ENCODE measurements around the gene WAC.
"Not testable (repeated sequence)": the region's sequence is repeated elsewhere in the genome, so short reads cannot be mapped to it uniquely, and the experiment has no call there.

The WAC gene

GRCh38 chr10:28514648-28515047 lies 18.3 kb upstream of the WAC start:
- H3K4me3 ChIP-seq (replicated peaks; ENCODE audit: low read depth, low read length), result no peak overlapping the region
- DNase-seq (ENCODE audit: low read depth), result no peak
- TF ChIP-seq CTCF (IDR thresholded peaks at IDR 0.05; ENCODE audit: low read length, missing control alignments), result no peak

GRCh38 chr10:28520346-28520745 lies 12.6 kb upstream of the WAC start:
- DNase-seq (ENCODE audit: low read depth), result no peak
- TF ChIP-seq CTCF (IDR thresholded peaks at IDR 0.05; ENCODE audit: low read length, missing control alignments), result no peak
- H3K4me3 ChIP-seq (replicated peaks; ENCODE audit: low read depth, low read length), result no peak overlapping the region

- H3K4me3 ChIP-seq (replicated peaks; ENCODE audit: low read depth, low read length), result not testable (repeated sequence)
- peak; percentile 72 for DNase-seq (ENCODE audit: low read depth)
Measured at GRCh38 chr10:28520828-28521227, 12.1 kb upstream of the WAC start.

GRCh38 chr10:28521961-28522360 lies 11.0 kb upstream of the WAC start:
- H3K4me3 ChIP-seq (replicated peaks; ENCODE audit: low read depth, low read length); DNase-seq (ENCODE audit: low read depth): not testable (repeated sequence)

DNA sequence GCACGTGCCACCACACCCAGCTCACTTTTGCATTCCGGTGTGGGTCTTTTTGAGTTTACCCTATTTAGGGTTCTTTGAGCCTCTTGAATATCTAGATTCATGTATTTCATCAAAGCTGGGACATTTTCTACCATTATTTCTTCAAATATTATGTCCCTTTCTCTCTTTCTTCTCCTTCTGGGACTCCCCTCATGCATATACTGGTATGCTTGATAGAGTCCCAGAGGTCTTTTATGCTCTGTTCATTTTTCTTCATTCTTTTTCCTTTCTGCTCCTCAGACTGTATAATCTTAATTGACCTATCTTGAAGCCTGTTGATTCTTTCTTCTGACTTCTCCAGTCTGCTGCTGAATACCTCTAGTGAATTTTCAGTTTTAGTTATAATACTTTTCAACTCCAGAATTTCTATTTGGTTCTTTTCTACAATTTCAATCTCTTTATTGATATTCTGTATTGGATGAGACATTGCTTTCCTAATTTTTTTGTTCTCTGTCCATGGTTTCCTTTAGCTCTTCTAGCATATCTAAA lies 9.1 kb upstream of the WAC start:
- DNase-seq (ENCODE audit: low read depth), result no peak
- TF ChIP-seq CTCF (IDR thresholded peaks at IDR 0.05; ENCODE audit: low read length, missing control alignments), result no peak
- no peak overlapping the region for H3K4me3 ChIP-seq (replicated peaks; ENCODE audit: low read depth, low read length)

DNA sequence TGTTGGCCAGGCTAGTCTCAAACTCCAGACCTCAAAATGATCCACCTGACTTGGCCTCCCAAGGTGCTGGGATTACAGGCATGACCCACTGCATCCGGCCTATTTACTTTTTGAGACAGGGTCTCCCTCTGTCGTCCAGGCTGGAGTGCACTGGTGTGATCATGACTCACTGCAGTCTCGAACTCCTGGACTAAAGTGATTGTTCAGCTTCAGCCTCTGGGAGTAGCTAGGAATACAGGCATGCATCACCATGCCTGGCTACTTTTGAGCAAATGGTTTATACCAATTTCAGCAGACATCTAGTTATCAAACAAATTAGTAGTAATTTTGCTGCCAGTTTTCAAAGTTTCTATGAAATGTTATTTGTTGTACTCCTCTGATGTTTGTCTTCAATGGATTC lies 2.2 kb upstream of the WAC start:
- no peak for DNase-seq (ENCODE audit: low read depth)
- no peak for TF ChIP-seq CTCF (IDR thresholded peaks at IDR 0.05; ENCODE audit: low read length, missing control alignments)
- H3K4me3 ChIP-seq (replicated peaks; ENCODE audit: low read depth, low read length), result no peak overlapping the region

DNA sequence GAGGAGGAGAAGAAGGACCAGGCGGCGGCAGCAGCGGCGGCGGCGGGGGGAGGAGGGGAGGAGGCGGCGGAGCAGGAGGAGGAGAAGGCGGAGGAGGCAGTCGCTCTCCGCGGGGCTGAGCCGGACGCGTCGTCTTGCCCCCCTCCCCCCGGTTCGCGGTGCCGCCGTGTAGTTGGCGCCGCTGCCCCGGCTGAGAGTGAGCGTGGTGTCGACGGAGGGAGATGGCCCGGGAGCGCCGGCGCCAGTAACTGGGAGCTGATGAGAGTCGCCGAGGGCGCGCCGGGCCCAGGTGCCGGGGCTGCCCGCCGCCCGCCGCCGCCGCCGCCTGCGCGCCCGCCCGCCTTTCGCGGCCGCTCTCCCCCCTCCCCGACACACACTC lies 257 bp downstream of the WAC start:
- H3K4me3 ChIP-seq (replicated peaks; ENCODE audit: low read depth, low read length), result peak overlapping the region; percentile 77
- no peak for TF ChIP-seq CTCF (IDR thresholded peaks at IDR 0.05; ENCODE audit: low read length, missing control alignments)
- no peak for DNase-seq (ENCODE audit: low read depth)

DNA sequence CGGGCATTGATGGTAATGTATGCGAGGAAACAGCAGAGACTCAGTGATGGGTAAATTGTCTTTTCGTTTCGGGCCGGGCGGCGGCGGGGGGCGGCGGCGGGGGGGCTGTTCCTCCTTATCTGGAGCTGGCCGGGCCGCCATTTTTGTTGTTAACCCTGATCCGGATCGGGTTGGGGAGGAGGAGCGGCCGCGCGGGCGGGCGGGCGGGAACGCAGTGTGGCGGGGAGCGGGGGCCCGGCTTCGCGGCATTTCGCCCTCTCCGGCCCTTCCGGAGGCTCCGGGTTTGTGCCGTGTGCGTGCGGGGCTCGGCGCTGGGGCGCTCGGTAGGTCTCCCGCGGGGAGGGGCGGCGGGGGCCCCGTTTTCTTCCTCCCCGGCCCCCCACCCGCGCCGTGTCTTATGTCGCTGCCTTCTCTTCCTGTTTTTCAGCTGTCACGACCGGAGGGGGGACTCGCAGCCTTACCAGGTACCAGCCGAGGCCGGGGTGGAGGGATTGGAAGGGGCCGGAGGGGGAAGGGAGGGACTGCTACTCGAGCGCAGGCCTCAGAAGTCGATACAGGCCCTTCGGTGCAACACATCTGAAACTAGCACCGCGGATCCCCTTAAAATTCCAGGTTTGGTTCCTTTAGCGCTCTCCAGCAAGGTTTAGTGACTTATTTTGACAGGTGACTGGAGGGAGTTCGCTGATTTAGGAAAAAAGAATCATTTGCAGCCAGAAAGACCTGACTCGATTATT lies 820 bp downstream of the WAC start:
- no peak for TF ChIP-seq CTCF (IDR thresholded peaks at IDR 0.05; ENCODE audit: low read length, missing control alignments)
- H3K4me3 ChIP-seq (replicated peaks; ENCODE audit: low read depth, low read length), result peak overlapping the region; percentile 77
- DNase-seq (ENCODE audit: low read depth), result peak; percentile 28

All from fibroblast of pulmonary artery (primary cell).